GM04504 (cell line): ENCODE measurements around the gene LYL1.

Experiments used
- DNase-seq: peaks from one replicate; pipeline ENCODE4 v3.0.0-alpha.2; 2012; ENCODE audit warnings: low read depth

Gene LYL1

DNA sequence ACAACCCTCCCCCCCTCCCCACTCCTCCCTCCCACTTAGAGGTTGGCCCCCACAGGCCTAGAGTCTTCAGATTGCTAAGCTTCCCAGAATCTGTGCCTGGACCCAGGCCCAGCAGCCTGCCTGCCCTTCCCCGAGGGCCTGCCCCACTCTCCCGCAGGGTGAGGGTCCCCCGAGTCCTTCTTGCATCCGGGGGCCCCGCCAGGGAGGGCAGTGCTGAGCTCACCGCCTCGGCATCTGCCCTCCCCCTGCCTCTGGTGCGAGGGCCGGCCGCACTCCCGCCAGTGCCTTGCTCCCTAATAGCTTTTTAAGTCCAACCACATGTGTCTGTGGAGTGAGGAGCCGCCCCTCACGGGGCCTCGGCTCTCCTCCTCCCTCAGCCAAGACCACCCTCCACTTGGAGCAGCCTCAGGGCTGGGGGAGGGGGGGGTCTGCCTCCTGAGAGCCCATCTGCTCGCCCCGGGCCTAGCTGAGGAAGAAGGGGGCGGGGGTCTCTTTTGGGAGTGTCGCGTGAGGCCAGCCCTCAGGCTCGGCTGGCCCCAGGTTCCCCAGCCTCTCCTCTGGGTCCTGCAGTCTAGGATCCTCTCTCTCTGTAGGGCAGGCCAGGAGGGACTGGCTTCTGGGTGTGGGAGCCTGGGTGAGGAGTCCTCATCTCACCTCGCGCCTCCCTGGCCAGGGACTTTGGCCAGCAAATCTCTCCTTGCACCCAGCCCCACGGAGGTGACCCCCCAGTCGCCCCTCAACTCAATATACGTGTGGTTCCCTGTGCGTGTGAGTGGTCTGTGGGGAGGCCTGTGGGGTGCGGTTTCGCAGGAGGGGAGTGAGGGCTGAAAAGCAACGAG, 47.2 kb downstream of the LYL1 start:
- peak; percentile 92 for DNase-seq

DNA sequence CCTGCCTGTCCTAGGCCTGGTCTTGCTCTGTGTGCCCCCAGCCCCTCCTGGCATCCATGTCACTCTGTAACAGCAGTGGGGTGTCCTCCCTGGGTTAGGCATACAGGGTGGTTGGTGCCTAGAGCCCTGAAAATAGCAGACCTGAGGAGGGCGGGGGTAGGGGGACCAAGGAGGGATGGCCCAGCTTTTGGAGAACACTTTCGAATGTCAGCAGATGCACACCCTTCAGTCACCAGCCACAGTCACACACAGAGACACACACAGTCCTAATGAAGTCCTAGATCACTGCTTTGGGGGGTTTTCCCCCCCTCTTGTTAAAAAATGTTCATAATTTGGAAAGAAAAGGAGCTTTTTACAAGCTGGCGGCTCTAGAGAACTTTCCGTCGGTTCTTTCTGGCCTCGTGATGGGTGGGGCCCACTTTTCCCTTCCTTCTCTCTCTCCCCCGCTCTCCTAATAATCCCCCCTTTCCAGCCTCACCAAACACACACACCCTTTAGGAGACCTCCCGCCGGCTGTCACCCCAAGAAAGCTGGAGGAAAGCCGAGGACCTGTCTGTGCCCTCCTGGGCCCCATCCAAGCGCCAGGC, 47.9 kb downstream of the LYL1 start:
- no peak for DNase-seq

DNA sequence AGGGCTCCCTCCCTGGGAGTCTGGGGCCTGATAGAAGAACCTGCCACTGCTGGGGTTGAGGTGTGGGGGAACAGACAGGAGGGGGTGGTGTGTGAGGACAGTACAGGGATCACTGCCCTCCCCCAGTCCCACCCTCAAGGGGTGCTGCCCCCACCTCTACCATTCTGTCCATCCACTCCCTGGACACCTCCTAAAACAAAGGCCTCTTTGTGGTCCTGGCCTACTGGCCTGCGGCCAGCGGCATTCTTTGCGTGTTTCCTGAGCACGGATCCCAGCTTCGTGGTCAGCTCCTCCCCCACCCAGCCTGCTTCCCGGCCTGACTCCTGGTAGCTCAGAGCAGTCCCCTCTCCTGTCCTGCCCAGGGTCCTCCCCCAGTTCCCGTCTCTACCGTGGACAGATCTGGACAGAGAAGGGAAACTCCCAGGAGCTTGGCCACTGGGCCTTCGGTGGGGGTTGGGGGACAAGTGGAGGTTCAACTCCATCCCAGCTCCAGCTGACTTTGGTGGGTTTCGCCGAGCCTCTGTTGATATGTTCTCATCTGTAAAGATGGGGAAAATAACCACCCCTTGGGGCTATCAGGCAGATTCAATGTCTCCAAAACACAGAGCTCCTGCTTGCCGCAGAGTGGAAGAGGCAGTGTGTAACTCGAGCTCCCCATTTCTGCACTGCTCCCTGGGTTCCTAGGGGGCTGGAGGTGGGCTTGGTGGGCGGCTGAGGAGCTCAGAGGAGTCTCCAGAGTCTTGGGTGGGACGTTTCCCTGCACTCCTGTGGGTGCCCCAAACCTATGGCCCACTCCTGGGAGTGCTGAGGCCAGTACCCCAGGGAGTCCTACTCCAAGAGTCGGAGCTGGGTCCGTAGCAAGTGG, 48.7 kb downstream of the LYL1 start:
- DNase-seq, result peak; percentile 93

DNA sequence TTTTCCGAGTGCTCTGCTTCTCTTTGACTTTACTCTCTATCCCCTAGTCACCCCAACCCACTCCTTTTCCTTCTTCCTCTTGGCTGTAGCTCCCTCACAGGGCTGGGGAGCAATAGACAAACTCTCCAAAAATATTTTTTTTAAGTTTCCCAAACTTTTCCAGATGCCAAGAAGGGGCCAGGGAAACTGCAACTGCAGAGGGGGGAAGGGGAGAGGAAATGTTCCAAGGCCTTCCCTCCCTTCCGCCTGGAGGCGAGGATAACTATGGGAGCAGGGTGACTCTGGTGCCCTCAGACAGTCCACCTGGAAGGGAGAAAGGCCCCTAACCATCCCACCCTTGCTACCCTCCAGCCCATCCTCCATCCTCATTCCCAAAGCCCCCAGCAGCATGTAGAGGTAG, 49.4 kb downstream of the LYL1 start:
- DNase-seq, result peak; percentile 44

DNA sequence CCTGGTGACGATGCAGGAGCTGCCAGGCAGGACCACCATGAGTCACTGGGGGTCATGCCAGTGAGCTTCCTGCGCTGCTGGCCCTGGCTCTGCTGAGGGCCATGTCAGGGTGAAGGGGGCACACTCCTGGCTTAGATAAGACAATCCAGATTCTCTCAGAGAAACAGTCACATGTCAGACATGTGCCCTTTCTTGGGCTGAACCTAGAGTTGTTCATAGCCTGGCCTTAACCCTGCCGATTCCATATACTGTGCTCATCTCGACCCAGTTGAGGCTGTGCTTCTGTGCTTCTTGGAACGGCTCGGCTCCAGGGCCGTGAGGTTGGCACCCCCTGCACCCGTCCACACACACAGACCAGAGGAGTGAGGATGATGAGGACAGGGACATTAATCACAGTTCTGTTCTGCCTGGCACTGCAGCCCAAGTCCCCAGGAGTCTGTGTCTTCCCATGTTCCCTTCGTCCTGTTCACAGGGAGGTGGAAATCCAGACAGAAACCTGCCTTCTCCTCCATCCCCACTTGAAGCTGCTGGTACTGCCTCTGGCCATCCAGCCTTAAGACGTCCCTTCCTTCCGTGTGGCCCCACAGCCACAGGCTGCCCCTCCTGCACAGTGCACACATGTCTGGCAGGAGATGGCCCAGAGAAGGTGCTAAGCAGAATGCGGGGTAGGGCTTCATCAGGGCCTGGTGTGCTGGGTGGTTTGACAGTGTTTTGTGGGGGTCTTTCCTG, 50.0 kb downstream of the LYL1 start:
- no peak for DNase-seq

DNA sequence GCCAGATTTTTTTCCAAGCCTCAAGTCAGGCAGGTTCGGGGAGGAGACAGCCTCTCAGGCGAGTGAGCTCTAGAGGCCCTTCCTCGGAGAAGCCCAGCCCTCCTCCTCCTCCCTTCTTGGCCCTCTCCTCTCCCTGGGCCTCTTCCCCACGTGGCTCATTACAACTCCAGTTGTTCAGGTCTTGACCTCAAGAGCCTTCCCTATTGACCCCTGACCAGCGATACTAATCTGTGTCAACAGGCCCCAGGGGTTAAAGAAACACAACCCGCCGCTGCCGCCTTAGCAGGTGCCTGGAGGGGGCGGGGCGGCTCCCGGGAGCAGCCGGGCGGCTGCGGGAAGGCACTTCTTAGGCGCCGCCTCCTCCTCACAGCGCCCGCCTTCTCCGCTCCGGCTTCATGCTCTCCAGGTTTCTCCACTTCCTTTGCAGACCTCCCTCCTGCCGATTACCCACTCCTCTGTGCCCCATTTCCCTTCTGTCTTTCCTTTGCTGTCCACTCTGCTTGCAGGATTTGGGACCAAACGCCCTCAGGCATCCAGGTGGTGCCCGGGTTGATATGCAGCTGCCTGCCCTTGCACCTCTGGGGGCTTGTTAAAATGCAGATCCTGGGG, 51.0 kb downstream of the LYL1 start:
- DNase-seq, result no peak

DNA sequence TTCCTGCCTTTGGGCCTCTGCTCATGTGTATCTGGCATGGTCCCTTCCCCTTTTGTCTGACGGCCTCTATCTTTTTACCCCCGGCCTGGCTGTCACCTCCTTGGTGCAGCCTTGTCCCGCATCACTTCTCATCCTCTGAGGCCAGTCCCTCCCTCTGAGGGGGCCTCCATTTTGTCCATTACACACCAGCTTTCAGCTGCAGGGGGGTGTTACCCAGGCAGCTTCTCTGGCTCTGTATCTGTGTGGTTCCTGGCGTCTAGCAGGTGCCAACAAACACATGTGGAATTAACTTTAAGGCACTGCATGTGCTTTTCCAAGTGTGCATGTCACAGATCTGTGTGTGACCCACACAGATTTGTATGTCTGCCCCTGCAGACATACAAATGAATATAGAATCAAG, 52.4 kb downstream of the LYL1 start:
- DNase-seq, result no peak
